Smooth muscle cell (in vitro differentiated cells): Measurements from ENCODE around the gene MBNL1. TPM values are rescaled to one million over a fixed set of nuclear protein-coding genes. Genes with fewer than 3 reads are reported as not detected.

ENCODE experiments used
- DNase-seq: peaks from one replicate; lab custom pipeline; 2025; ENCODE audit not compliant: unreplicated experiment; lab: John Stamatoyannopoulos, UW
- H2AFZ ChIP-seq: fragments of 200-600 bp; sonication (generic); 2 replicates; pipeline ENCODE4 v1.6.0; 2016; ENCODE audit warnings: antibody characterized with exemption, low read depth, mild to moderate bottlenecking
- H3F3A ChIP-seq: fragments of 200-600 bp; sonication (generic); 2 replicates; pipeline ENCODE4 v1.6.0; 2017; ENCODE audit warnings: antibody characterized with exemption, low read depth
- H3K27ac ChIP-seq: fragments of 200-600 bp; sonication (generic); 2 replicates; pipeline ENCODE4 v1.5.1; 2016; ENCODE audit warnings: low read depth, mild to moderate bottlenecking
- H3K27me3 ChIP-seq: fragments of 200-600 bp; sonication (generic); 2 replicates; pipeline ENCODE4 v1.6.1; 2016; ENCODE audit warnings: low read depth, mild to moderate bottlenecking
- H3K36me3 ChIP-seq: fragments of 200-600 bp; sonication (generic); 2 replicates; pipeline ENCODE4 v1.5.1; 2016; ENCODE audit warnings: low read depth
- H3K4me1 ChIP-seq: fragments of 200-600 bp; sonication (generic); 2 replicates; pipeline ENCODE4 v1.5.1; 2016; ENCODE audit warnings: low read depth
- H3K4me2 ChIP-seq: fragments of 200-600 bp; sonication (generic); 2 replicates; pipeline ENCODE4 v1.6.0; 2016; ENCODE audit warnings: mild to moderate bottlenecking
- H3K4me3 ChIP-seq: fragments of 200-600 bp; sonication (generic); 2 replicates; pipeline ENCODE4 v1.5.1; 2016; ENCODE audit warnings: mild to moderate bottlenecking
- H3K79me2 ChIP-seq: fragments of 200-600 bp; sonication (generic); 2 replicates; pipeline ENCODE4 v1.6.0; 2016; ENCODE audit warnings: low read depth, mild to moderate bottlenecking
- H3K9ac ChIP-seq: fragments of 200-600 bp; sonication (generic); 2 replicates; pipeline ENCODE4 v1.6.0; 2016; ENCODE audit warnings: low read depth
- H3K9me3 ChIP-seq: fragments of 200-600 bp; sonication (generic); replicated peaks from 2 replicates; pipeline ENCODE4 v1.5.1; 2016; ENCODE audit warnings: low read depth
- H4K20me1 ChIP-seq: fragments of 200-600 bp; sonication (generic); 2 replicates; pipeline ENCODE4 v1.6.0; 2016; ENCODE audit warnings: low read depth
- CTCF ChIP-seq: fragments of 200-600 bp; sonication (generic); IDR thresholded peaks from 2 replicates; pipeline ENCODE4 v1.5.1; 2017; ENCODE audit warnings: borderline replicate concordance, mild to moderate bottlenecking, antibody characterized with exemption; ENCODE audit not compliant: insufficient read depth, poor library complexity, severe bottlenecking
- WGBS: methylation state at CpG from one replicate; pipeline ENCODE4 v1.1.7; 2016; ENCODE audit warnings: low lambda C conversion rate; 5-methylcytosine and 5-hydroxymethylcytosine counted together
- polyA plus RNA-seq: library from polyadenylated mRNA; unstranded; fragments of >200 nt; fragmentation: Nextera tagmentation; extraction: Ambion mirVana; gene quantifications from 2 replicates; pipeline ENCODE4 v1.2.1, GENCODE V29; 2016
- total RNA-seq: library from RNA; depleted of rRNA; stranded (reverse); fragments of >200 nt; gene quantifications from 2 replicates; pipeline ENCODE4 v1.2.3, GENCODE V29; 2014

The MBNL1 gene
- total and polyA plus RNA-seq, 2 experiments from 2014 or later: 19.5 to 128 TPM

- peaks cover 9% of the 10 kb centered on the region for H3K36me3 ChIP-seq
- WGBS: 93% methylated on average over 1 of the region's 1 CpG
- H3K4me1 ChIP-seq: no peaks in the 10 kb centered on the region
Measured at GRCh38 chr3:152448091-152448490, 179.4 kb downstream of the MBNL1 start.

GRCh38 chr3:152452318-152452717 lies 183.6 kb downstream of the MBNL1 start:
- H3K4me2 ChIP-seq: no peak overlapping the region
- H3K9ac ChIP-seq: no peak overlapping the region
- no peaks in the 10 kb centered on the region for H3K79me2 ChIP-seq
- no peaks in the 10 kb centered on the region for H3K27me3 ChIP-seq
- DNase-seq: no peak
- no peaks in the 10 kb centered on the region for H3F3A ChIP-seq
- H3K4me1 ChIP-seq: no peaks in the 10 kb centered on the region
- no peak overlapping the region for H2AFZ ChIP-seq
- TF ChIP-seq CTCF: no peak
- peak overlapping the region; percentile 71 for H3K27ac ChIP-seq
- peaks cover 10% of the 10 kb centered on the region for H4K20me1 ChIP-seq
- no peaks in the 10 kb centered on the region for H3K9me3 ChIP-seq
- H3K4me3 ChIP-seq: no peak overlapping the region
- 75% methylated on average over 1 of the region's 1 CpG for WGBS
- H3K36me3 ChIP-seq: peaks cover 17% of the 10 kb centered on the region

More at GRCh38 chr3:152448091-152448490, 179.4 kb downstream of the MBNL1 start:
- Histone ChIP-seq H3K9ac (no peak overlapping the region), H2AFZ (no peak overlapping the region), H4K20me1 (peaks cover 33% of the 10 kb centered on the region), H3K4me2 (no peak overlapping the region), H3F3A (no peaks in the 10 kb centered on the region), H3K27ac (no peak overlapping the region), H3K9me3 (no peaks in the 10 kb centered on the region), H3K79me2 (peaks cover 8% of the 10 kb centered on the region), H3K4me3 (no peak overlapping the region), H3K27me3 (no peaks in the 10 kb centered on the region)
- no peak for TF ChIP-seq CTCF
- DNase-seq: no peak

- 56% methylated on average over 6 of the region's 6 CpGs for WGBS
- Histone ChIP-seq H3K27me3 (no peaks in the 10 kb centered on the region), H3K27ac (no peak overlapping the region), H3K79me2 (no peaks in the 10 kb centered on the region), H2AFZ (no peak overlapping the region), H3F3A (no peaks in the 10 kb centered on the region), H3K9ac (no peak overlapping the region), H3K4me2 (no peak overlapping the region), H3K9me3 (no peaks in the 10 kb centered on the region), H4K20me1 (peaks cover 6% of the 10 kb centered on the region), H3K4me1 (no peaks in the 10 kb centered on the region), H3K36me3 (peaks cover 9% of the 10 kb centered on the region), H3K4me3 (no peak overlapping the region)
- TF ChIP-seq CTCF: no peak
- DNase-seq: no peak
Measured at GRCh38 chr3:152454076-152454875, 185.5 kb downstream of the MBNL1 start.

GRCh38 chr3:152455989-152456388 lies 187.3 kb downstream of the MBNL1 start:
- Histone ChIP-seq H3F3A (no peaks in the 10 kb centered on the region), H3K4me1 (peaks cover 4% of the 10 kb centered on the region), H3K79me2 (no peaks in the 10 kb centered on the region), H3K4me3 (no peak overlapping the region), H2AFZ (no peak overlapping the region), H3K9ac (no peak overlapping the region), H4K20me1 (peaks cover 6% of the 10 kb centered on the region), H3K27ac (no peak overlapping the region), H3K9me3 (no peaks in the 10 kb centered on the region), H3K27me3 (no peaks in the 10 kb centered on the region), H3K4me2 (no peak overlapping the region), H3K36me3 (peaks cover 9% of the 10 kb centered on the region)
- no peak for DNase-seq
- no peak for TF ChIP-seq CTCF
- WGBS: 98% methylated on average over 8 of the region's 8 CpGs
